GM21619 (cell line): ENCODE results near the gene EBI3.
"Not testable (repeated sequence)": the region's sequence is repeated elsewhere in the genome, so short reads cannot be mapped to it uniquely, and the experiment has no call there.

Experiments
- ATAC-seq: cut with Tn5 transposase; IDR thresholded peaks from one replicate; pipeline ENCODE4 v1.9.1; 2021; ENCODE audit not compliant: unreplicated experiment

Gene EBI3

DNA sequence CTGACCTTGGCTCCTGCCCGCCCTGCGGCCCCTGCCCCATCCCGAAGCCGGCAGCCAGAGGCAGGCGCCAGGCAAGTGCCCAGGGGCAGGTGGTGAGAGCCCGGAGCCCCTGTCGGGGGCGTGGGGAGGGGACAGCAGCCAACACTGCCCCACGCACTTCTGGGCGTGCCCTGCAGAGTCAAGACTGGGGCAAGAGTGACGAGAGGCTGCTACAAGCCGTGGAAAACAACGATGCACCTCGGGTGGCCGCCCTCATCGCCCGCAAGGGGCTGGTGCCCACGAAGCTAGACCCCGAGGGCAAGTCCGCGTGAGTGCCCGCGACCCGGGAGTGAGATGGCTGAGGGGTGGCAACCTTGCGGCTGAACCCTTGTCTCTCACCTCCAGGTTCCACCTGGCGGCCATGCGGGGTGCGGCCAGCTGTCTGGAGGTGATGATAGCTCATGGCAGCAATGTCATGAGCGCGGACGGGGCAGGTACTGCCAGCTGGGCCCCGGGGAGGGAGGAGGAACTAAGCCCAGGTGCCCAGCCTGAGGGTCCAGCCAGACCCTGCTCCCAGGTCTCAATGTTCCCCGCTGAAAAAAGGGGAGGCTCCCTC is 29.5 kb upstream of the EBI3 start:
- no peak for ATAC-seq

DNA sequence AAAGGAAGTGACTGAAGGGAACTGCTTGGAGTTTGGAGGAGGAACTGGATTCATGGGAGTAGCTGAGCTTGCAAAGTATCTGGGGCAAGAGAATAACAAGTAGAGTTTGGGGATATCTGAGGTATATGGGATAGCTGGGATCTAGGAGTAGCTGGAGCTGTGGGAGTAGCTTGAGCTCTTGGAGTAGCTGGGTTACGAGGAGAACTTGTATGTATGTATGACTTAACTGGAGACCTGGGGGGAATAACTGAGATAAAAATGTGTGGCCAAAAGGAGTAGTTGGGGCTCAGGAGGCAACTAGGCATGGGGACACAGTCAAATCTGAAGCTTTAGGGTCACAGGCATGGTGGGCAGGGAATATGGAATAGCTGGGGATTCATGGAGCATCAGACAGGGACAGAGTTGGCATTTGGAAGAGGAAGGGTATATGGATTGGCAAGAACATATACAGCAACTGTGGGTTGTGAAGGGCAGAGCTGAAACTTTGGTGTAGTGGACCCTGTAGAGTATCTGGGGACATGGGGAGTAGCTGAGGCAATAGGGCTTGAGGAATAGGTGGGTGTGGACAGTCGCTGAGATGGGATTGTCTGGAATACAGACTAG is 28.3 kb upstream of the EBI3 start:
- no peak for ATAC-seq

DNA sequence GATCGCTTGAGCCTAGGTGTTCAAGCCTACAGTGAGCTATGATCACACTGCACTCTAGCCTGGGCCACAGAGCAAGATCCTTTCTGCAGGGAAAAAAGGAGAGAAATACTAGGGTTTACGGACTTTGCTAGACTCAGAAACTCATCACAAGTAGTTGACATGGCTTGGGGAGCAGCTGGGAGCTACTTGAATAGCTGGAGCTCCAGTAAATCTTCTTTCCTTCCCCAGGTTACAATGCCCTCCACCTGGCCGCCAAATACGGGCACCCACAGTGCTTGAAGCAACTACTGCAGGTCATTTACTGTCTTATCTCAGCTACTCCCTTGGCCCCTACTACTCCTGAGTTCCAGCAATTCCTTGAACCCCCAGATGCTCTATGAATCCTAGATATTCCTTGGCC is 27.5 kb upstream of the EBI3 start:
- no peak for ATAC-seq

DNA sequence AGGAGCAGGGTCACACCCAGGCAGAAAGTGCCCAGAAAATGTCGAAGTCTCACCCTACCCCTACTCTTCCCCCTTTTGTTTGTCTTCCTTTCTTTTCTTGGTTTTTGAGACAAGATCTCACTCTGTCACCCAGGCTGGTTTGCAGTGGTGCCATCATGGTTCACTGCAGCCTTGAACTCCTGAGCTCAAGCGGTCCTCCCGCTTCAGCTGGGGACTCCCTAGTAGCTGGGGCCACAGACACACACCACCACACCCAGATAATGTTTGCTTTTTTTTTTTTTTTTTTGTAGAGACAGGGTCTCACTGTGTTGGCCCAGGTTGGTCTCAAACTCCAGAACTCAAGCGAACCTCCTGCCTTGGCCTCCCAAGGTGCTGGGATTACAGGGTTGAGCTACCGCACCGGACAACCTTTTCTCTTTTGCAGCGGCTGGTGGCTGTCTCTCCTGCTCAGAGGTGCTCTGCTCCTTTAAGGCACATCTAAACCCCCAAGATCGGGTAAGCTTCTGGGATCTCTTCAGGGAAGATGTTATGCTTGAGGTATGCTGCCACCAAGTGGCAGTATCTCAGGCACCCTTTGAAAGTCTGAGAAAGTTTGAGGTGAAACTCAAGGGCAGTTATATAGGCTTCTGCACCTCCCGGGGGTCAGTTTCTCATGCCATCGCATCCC is 22.4 kb upstream of the EBI3 start:
- no peak for ATAC-seq

DNA sequence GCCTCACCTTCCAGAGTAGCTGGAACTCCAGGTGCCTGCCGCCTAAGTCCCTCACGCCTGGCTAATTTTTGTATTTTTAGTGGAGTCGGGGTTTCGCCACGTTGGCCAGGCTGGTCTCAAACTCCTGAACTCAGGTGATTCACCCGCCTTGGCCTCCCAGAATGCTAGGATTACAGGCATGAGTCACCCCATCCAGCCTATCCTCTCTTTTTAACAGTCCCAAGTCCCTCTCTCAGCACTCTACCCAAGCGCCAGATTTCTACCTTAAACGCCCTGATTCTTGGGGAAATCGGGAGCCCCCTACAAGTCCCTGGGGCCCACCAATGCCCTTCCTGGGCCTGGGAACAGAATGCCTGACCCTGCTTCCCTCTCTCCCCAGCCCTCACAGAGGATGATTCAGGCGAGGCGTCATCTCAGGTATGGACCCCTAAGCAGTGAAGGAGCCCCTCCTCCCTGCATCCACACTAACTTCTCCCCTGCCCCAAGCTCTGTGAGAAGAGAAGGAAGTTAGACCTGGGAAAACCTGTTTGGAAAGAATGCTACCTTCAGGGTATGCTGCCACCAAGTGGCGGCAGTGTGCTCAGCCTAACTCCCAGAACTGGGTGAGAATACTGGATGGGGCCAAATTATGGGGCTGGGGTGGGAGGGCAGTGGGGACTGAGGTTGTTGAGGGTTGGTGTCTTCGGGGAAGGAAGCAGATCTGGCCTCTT is 20.8 kb upstream of the EBI3 start:
- no peak for ATAC-seq

DNA sequence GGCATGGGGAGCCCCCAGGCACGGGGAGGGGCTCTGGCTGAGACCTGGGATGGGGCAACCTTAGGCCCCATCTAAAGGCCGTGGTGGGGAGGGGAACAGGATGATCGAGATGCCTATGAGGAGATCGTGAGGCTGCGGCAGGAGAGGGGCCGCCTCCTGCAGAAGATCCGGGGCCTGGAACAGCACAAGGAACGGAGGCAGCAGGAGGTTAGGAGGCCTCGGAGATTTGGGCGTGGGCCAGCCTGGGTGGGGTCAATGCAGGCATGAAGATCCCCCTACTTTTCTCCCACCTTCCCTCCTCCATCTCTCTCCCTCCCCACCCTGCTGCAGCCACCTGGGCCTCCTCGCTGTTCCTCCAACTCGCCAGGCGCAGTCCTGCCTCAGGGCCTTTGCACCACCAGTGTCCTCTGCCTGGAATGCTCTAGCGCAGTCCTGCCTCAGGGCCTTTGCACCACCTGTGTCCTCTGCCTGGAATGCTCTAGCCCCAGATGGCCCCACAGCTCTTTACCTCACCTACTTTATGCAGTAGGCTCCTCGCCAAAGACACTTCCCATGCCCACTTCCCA is 19.1 kb upstream of the EBI3 start:
- no peak for ATAC-seq

DNA sequence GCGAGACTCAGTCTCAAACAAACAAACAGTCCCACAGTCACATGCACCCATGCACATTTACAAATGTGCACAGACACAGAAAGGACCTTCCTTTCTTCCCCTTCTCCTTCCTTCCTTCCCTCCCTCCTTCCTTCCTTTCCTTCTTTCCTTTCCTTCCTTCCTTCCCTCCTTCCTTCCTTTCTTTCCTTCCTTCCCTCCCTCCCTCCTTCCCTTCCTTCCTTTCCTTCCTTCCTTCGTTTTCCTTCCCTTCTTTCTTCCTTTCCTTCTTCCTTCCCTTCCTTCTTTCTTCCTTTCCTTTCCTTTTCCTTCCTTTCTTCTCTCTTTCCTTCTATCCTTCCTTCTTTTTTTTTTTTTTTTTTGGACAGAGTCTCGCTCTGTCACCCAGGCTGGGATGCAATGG is 16.2 kb upstream of the EBI3 start:
- no peak for ATAC-seq

DNA sequence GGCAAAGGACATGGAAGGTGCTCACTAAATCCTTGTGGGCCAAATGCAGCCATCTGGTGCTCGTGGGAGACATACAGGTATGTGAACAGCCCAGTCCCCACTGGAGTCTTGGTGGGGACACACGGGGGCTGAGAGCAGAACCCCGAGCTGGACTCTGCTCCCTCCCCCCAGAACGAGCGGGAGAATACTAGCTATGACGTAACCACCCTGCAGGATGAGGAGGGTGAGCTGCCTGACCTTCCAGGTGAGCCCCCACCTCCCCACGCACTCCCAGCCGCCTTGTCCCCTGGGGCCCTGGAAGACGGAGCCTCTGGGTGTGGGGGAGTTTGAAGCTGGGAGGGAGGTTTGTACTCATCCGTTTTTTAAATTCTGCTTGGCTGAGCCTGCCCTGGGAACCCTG is 13.5 kb upstream of the EBI3 start:
- ATAC-seq: no peak

DNA sequence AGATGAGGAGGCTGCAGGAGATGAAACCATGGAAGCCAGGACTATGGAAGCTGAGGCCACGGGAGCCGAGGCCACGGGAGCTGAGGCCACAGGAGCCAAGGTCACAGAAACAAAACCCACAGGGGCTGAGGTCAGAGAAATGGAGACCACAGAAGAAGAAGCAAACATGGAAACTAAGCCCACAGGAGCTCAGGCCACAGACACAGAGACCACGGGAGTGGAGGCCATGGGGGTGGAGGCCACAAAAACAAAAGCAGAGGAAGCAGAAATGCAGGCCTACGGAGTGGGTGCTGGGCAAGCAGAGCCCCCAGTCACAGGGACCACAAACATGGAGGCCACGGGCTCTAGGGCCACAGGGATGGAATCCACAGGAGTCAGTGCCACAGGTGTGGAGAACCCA is 12.5 kb upstream of the EBI3 start:
- ATAC-seq: no peak

DNA sequence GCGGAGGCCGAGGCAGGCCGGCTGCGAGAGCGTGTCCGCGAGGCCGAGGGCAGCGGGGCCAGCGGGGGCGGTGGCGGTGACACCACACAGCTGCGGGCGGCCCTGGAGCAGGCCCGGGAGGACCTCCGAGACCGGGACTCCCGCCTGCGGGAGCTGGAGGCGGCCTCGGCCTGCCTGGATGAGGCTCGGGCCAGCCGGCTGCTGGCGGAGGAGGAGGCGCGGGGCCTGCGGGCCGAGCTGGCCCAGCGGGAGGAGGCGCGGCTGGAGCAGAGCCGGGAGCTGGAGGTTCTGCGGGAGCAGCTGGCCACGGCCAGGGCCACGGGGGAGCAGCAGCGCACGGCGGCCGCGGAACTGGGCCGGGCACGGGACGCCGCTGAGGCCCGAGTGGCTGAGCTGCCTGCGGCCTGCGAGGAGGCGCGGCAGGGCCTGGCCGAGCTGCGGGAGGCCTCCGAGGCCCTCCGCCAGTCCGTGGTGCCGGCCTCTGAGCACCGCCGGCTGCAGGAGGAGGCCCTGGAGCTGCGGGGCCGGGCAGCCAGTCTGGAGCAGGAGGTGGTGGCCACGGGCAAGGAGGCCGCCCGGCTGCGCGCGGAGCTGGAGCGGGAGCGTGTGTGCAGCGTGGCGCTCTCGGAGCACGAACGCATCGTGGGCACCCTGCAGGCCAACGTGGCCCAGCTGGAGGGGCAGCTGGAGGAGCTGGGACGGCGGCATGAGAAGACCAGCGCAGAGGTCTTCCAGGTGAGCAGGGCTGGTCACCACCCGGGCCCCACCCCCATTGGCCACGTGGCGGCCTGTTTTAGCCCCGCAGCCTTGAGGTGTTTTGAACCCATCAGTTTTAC is 11.7 kb upstream of the EBI3 start:
- ATAC-seq: no peak

DNA sequence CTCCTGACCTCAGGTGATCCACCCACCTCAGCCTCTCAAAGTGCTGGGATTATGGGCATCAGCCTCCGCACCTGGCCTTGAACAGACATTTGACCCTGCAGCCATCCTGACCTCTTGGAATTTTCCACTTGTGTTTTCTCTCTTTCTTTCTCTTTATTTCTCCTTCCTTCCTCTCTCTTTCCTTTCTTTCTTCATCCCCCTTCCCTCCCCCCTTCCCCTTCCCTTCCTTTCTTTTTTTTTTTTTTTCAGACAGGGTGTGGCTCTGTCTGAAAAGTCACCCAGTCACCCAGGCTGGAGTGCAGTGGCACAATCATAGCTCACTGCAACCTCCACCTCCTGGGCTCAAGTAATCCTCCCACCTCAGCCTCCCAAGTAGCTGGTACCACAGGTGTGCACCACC is 10.8 kb upstream of the EBI3 start:
- ATAC-seq: not testable (repeated sequence)

DNA sequence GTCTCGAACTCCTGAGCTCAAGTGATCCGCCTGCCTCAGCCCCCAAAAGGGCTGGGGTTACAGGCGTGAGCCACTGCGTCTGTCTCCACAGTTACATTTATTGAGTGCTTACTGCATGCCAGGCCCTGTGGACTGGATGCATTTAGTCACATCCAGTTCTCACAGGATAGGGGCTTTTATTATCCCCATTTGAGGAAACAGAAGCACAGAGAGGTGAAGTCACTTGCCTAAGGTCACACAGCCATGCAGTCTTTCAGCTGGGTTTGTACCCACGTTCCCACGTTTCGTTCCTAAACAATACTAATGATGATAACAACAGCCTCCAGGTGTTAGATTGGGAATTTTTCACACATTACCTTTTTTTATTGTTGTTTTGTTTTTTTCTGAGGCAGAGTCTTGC is 9.1 kb upstream of the EBI3 start:
- no peak for ATAC-seq

DNA sequence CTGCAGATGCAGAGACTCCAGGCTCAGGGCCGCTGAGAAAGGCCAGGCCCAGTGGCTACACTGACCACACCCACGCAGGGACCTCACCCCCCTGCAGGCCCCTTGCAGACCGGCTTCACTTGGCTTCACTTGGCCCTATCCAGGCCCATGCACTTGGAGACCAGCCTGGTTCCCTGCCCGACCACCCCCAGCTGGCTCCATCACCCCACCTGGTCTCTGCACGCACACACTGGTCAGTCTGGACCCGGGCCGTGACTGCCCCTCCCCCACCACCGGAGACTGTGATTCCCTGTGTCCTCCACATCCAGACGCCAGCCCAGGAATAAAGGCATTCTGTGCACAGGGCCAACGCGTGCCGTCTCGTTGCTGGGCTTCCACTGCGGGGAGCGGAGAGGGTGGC is 4.9 kb upstream of the EBI3 start:
- no peak for ATAC-seq

DNA sequence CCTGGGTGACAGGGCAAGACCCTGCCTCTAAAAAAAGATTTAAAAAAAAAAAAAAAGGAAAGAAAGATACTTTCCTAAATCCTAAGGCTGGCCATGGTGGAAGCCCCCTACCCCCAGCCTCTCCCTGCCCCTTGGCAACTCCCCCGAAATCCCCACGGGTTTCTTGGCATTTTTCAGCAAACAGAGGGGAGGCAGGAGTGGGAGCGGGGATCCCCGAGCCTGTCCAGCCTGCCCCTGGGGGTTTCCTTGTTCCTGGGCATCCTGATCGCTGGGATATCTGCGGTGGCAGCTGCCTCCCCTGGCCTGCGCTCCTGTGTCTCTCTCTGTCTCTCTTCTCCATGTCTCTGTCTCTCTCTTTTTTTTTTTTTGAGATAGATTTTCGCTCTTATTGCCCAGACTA is 3.4 kb upstream of the EBI3 start:
- ATAC-seq: no peak

DNA sequence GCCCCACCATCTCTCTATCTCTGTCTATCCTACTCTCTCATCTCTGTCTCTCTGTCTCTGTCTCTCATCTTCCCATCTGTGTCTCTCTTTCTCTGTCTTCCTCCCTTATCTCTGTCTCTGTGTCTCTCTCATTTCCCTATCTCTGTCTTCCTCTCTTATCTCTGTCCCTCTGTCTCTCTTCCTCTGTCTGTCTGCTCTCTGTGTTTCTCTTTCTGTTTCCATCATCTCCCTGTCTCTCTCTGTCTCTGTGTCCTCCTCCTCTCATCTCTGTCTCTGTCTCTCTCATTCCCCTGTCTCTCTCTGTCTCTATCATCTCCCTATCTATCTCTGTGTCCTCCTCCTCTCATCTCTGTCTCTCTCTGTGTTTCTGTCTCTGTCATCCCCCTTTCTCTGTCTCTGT is 1.6 kb upstream of the EBI3 start:
- no peak for ATAC-seq

DNA sequence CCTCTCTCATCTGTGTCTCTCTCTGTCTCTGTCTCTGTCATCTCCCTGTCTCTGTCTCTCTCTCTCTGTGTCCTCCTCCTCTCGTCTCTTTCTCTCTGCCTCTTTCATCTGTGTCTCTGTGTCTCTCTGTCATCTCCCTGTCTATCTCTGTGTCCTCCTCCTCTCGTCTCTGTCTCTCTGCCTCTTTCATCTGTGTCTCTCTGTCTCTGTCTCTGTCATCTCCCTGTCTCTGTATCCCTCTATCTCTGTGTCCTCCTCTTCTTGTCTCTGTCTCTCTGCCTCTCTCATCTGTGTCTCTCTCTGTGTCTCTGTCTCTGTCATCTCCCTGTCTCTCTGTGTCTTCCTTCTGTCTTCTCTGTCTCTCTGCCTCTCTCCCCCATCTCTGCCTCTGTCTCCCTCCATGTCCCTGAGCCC is 551 bp upstream of the EBI3 start:
- ATAC-seq: no peak

DNA sequence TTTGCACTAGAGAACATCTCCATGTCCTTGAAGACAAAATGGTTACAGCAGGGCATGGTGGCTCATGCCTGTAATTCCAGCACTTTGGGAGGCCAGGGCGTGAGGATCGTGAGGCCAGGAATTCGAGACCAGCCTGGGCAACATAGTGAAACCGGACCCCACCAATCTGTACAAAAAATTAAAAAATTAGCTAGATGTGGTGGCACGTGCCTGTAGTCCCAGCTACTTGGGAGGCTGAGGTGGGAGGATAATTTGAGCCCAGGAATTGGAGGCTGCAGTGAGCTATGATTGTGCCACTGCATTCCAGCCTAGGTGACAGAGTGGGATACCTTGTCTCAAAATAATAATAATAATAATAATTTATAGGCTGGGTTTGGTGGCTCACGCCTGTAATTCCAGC is 914 bp downstream of the EBI3 start:
- not testable (repeated sequence) for ATAC-seq

DNA sequence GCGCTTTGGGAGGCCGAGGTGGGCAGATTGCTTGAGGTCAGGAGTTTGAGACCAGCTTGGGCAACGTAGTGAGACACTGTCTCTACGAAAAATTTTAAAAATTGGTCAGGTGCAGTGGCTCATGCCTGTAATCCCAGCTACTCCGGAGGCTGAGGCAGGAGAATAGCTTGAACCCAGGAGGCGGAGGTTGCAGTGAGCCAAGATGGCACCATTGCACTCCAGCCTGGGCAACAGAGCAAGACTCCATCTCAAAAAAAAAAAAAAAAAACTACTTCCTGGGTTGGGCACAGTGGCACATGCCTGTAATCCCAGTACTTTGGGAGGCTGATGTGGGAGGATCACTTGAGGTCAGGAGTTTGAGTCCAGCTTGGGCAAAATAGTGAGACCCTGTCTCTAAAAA is 2.2 kb downstream of the EBI3 start:
- ATAC-seq: not testable (repeated sequence)

DNA sequence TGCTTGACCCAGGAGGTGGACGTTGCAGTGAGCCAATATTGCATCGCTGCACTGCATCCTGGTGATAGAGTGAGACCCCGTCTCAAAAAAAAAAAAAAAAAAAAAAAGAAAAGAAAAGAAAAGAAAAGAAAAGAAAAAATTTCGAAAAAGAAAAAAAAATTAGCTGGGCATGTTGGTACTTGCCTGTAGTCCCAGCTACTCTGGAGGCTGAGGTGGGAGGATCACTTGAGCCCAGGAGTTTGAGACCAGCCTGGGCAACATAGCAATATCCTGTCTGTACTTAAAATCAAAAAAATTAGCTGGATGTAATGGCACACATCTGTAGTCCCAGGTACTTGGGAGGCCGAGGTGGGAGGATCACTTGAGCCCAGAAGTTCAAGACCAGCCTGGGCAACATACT is 2.8 kb downstream of the EBI3 start:
- ATAC-seq: not testable (repeated sequence)

DNA sequence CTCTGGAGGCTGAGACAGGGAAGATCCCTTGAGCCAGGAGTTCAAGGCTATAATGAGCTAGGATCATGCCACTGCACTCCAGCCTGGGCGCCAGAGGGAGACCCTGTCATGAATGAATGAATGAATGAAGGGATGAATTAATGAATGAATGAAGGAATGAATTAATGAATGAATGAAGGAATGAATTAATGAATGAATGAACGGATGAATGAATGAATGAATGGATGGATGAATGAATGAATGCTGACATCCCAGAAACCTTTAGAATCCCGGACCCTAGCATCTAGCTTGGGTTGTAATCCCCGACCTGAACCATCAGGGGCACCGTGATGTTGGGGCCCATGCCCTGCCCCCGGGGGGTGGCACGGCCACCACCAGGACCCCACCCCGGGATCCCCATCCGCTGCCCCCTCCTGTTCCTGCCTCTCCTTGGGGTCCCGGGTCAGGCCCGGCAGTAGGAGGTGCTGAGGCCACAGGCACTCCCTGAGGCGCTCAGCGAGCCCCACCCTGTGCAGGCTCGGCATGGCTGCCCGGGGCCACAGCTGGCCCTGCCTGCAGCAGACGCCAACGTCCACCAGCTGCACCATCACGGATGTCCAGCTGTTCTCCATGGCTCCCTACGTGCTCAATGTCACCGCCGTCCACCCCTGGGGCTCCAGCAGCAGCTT is 3.4 kb downstream of the EBI3 start:
- no peak for ATAC-seq
